Stimulated activated CD8-positive, alpha-beta memory T cell treated with anti-CD3 and anti-CD28 coated beads, Interleukin-7, amount 100 ng/mL, for 1 hour (primary cell): ENCODE data around the gene TMUB2.

Experiments used
- DNase-seq, 2 donors: peaks; one replicate each; pipeline ENCODE4 v3.0.0-alpha.2; 2020; ENCODE audit warnings: low read depth in 2 of 2

Gene TMUB2

GRCh38 chr17:44176671-44177501 lies 9.9 kb upstream of the TMUB2 start:
- no peak for DNase-seq

- no peak for DNase-seq
Measured at GRCh38 chr17:44177640-44178039, 9.1 kb upstream of the TMUB2 start.

- DNase-seq = no peak
Measured at GRCh38 chr17:44178133-44178532, 8.6 kb upstream of the TMUB2 start.

GRCh38 chr17:44183024-44183423 lies 3.7 kb upstream of the TMUB2 start:
- no peak for DNase-seq

GRCh38 chr17:44184212-44184810 lies 2.5 kb upstream of the TMUB2 start:
- no peak for DNase-seq

- DNase-seq = no peak
Measured at GRCh38 chr17:44187131-44187899, 543 bp downstream of the TMUB2 start.

GRCh38 chr17:44188576-44189403 lies 2.0 kb downstream of the TMUB2 start:
- DNase-seq = no peak

GRCh38 chr17:44190481-44190880 lies 3.7 kb downstream of the TMUB2 start:
- DNase-seq = no peak

- DNase-seq = no peak
Measured at GRCh38 chr17:44191369-44191768, 4.6 kb downstream of the TMUB2 start.

- DNase-seq = no peak
Measured at GRCh38 chr17:44191941-44192496, 5.2 kb downstream of the TMUB2 start.

GRCh38 chr17:44192750-44193149 lies 6.0 kb downstream of the TMUB2 start:
- DNase-seq = no peak

- DNase-seq = no peak
Measured at GRCh38 chr17:44193326-44194084, 6.7 kb downstream of the TMUB2 start.

- no peak for DNase-seq
Measured at GRCh38 chr17:44197107-44197506, 10.3 kb downstream of the TMUB2 start.

- DNase-seq = no peak
Measured at GRCh38 chr17:44197980-44198720, 11.4 kb downstream of the TMUB2 start.

- peak in 1 of 2 donors; percentile 15 for DNase-seq
Measured at GRCh38 chr17:44198721-44199552, 12.2 kb downstream of the TMUB2 start.

GRCh38 chr17:44199553-44200477 lies 13.0 kb downstream of the TMUB2 start, which contains the start of gene ATXN7L3:
Gene ATXN7L3, minus strand, starts transcription at chr17:44199884. Its CDS starts 1,814 bp downstream, at chr17:44198070.
- DNase-seq = peak; percentile 99 to 100

- DNase-seq = no peak
Measured at GRCh38 chr17:44200478-44201155, 13.8 kb downstream of the TMUB2 start.
